ENCODE measurements around the gene SOX10. TPM values are rescaled to one million over a fixed set of nuclear protein-coding genes. Genes with fewer than 3 reads are reported as not detected.

Gene SOX10
- total RNA-seq, 2 experiments from 2014 or later = not detected

GRCh38 chr22:37982151-37982785 lies 2.1 kb downstream of the SOX10 start:
- H3K4me2 ChIP-seq (ENCODE audit: low read length) = no peak overlapping the region
- DNase-seq (ENCODE audit: low spot score) = no peak
- H3K4me1 ChIP-seq (ENCODE audit: insufficient read depth, low read length, poor library complexity, severe bottlenecking) = no peaks in the 10 kb centered on the region
- CTCF ChIA-PET (ENCODE audit: unreplicated experiment) = no interaction called here
- no peak overlapping the region for H3K27ac ChIP-seq (ENCODE audit: low read depth, low read length, poor library complexity, severe bottlenecking)
- no peaks in the 10 kb centered on the region for H3K79me2 ChIP-seq (ENCODE audit: insufficient read depth, low read depth, low read length)
- no peaks in the 10 kb centered on the region for H3K9me2 ChIP-seq (ENCODE audit: insufficient read depth, low read length)
- no peaks in the 10 kb centered on the region for H3K9me3 ChIP-seq (ENCODE audit: low read length)
- TF ChIP-seq EZH2phosphoT487 (IDR thresholded peaks at IDR 0.05; ENCODE audit: borderline replicate concordance, low read depth, low read length) (no peak), CTCF (conservative IDR thresholded peaks at IDR 0.05; ENCODE audit: low read length) (no peak)
- no peaks in the 10 kb centered on the region for H4K20me1 ChIP-seq (ENCODE audit: insufficient read depth, low read length)
- H2AFZ ChIP-seq (ENCODE audit: low read length) = no peak overlapping the region
- no peaks in the 10 kb centered on the region for H3K36me3 ChIP-seq (ENCODE audit: insufficient read depth, low read length)
- intact Hi-C loops (cut with micrococcal nuclease; ENCODE audit: unreplicated experiment) = no loop called here
- POLR2A ChIA-PET = no interaction called here
- BruUV-seq (replicated peaks) = no TSS peak
- no peak overlapping the region for H3K4me3 ChIP-seq (ENCODE audit: low read depth, low read length, poor library complexity, severe bottlenecking)

- H3K4me3 ChIP-seq (ENCODE audit: low read depth, low read length, poor library complexity, severe bottlenecking) = no peak overlapping the region
- no peak overlapping the region for H3K4me2 ChIP-seq (ENCODE audit: low read length)
- no peak overlapping the region for H2AFZ ChIP-seq (ENCODE audit: low read length)
- BruUV-seq (replicated peaks) = no TSS peak
- CTCF ChIA-PET (ENCODE audit: unreplicated experiment) = no interaction called here
- H3K36me3 ChIP-seq (ENCODE audit: insufficient read depth, low read length) = no peaks in the 10 kb centered on the region
- H3K27ac ChIP-seq (ENCODE audit: low read depth, low read length, poor library complexity, severe bottlenecking) = no peak overlapping the region
- no peaks in the 10 kb centered on the region for H3K9me2 ChIP-seq (ENCODE audit: insufficient read depth, low read length)
- no peak for TF ChIP-seq CTCF (conservative IDR thresholded peaks at IDR 0.05; ENCODE audit: low read length)
- H4K20me1 ChIP-seq (ENCODE audit: insufficient read depth, low read length) = no peaks in the 10 kb centered on the region
- H3K4me1 ChIP-seq (ENCODE audit: insufficient read depth, low read length, poor library complexity, severe bottlenecking) = no peaks in the 10 kb centered on the region
- no peaks in the 10 kb centered on the region for H3K79me2 ChIP-seq (ENCODE audit: insufficient read depth, low read depth, low read length)
- no peaks in the 10 kb centered on the region for H3K9me3 ChIP-seq (ENCODE audit: low read length)
- no peak for DNase-seq (ENCODE audit: low spot score)
- POLR2A ChIA-PET = no interaction called here
- intact Hi-C loops (cut with micrococcal nuclease; ENCODE audit: unreplicated experiment) = no loop called here
Measured at GRCh38 chr22:37981282-37982011, 2.9 kb downstream of the SOX10 start.

- Histone ChIP-seq H3K27ac (ENCODE audit: low read depth, low read length, poor library complexity, severe bottlenecking) (no peak overlapping the region), H3K9me2 (ENCODE audit: insufficient read depth, low read length) (no peaks in the 10 kb centered on the region), H2AFZ (ENCODE audit: low read length) (no peak overlapping the region), H3K4me3 (ENCODE audit: low read depth, low read length, poor library complexity, severe bottlenecking) (no peak overlapping the region), H3K4me1 (ENCODE audit: insufficient read depth, low read length, poor library complexity, severe bottlenecking) (no peaks in the 10 kb centered on the region), H3K4me2 (ENCODE audit: low read length) (no peak overlapping the region), H3K79me2 (ENCODE audit: insufficient read depth, low read depth, low read length) (no peaks in the 10 kb centered on the region), H4K20me1 (ENCODE audit: insufficient read depth, low read length) (no peaks in the 10 kb centered on the region), H3K9me3 (ENCODE audit: low read length) (no peaks in the 10 kb centered on the region), H3K36me3 (ENCODE audit: insufficient read depth, low read length) (no peaks in the 10 kb centered on the region)
- ChIA-PET CTCF (ENCODE audit: unreplicated experiment) (interaction anchor here (0.5 kb wide), 1 partner anchor 1049 kb away, joined by 3 read pairs; no protein-coding TSS in a partner anchor), POLR2A (no interaction called here)
- BruUV-seq (replicated peaks) = no TSS peak
- no peak for DNase-seq (ENCODE audit: low spot score)
- intact Hi-C loops (cut with micrococcal nuclease; ENCODE audit: unreplicated experiment) = no loop called here
- TF ChIP-seq CTCF (conservative IDR thresholded peaks at IDR 0.05; ENCODE audit: low read length) (no peak), EZH2phosphoT487 (IDR thresholded peaks at IDR 0.05; ENCODE audit: borderline replicate concordance, low read depth, low read length) (no peak)
Measured at GRCh38 chr22:37979782-37980181, 4.6 kb downstream of the SOX10 start.

Data from OCI-LY7 (cell line).